ENCODE data around the gene UBE2V1. TPM values are rescaled to one million over a fixed set of nuclear protein-coding genes. Genes with fewer than 3 reads are reported as not detected.
A peak's percentile ranks its signal among the peaks of the same experiment; 100 is the strongest.
"Not testable (repeated sequence)": the region's sequence is repeated elsewhere in the genome, so short reads cannot be mapped to it uniquely, and the experiment has no call there.

UBE2V1 gene
- total RNA-seq, 1 experiment from 2014 or later: 203 TPM

DNA sequence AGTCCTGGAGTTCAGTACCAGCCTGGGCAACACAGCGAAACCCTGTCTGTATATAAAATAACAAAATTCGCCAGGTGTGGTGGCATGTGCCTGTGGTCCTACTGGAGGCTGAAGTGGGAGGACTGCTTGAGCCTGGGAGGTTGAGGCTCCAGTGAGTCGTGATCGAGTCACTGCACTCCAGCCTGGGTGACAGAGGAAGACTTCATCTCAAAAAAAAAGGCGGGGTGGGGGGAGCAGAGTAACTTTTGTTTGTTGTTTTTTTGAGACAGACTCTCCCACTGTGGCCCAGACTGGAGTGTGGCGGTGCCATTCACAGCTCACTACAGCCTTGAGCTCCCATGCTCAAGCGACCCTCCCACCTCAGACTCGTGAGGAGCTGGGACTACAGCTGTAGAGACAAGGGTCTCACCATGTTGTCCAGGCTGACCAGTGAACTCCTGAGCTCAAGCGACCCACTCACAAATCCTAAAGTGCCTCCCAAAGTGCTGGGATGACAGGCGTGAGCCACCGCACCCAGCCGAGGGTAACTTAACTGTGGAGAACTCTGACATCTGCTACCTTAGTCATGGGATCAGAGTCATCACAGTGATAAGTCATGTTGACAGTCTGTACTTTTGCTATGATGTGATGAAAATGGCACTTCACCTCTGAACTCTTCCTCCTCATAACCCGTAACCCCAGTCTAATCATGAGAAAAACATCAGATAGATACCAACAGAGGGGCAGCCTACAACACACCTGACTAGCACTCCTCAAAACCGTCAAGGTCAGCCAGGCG is 24.1 kb upstream of the UBE2V1 start:
- Histone ChIP-seq H3K9me3 (ENCODE audit: low read depth, low read length, poor library complexity, severe bottlenecking) (no peaks in the 10 kb centered on the region), H3K27me3 (replicated peaks; ENCODE audit: insufficient read depth, low read depth, low read length, poor library complexity) (no peaks in the 10 kb centered on the region), H3K27ac (ENCODE audit: low read depth, low read length, poor library complexity, severe bottlenecking) (no peak overlapping the region), H3K36me3 (ENCODE audit: insufficient read depth, low read length, poor library complexity, severe bottlenecking) (peaks cover 16% of the 10 kb centered on the region), H3K4me1 (ENCODE audit: insufficient read depth, low read length, poor library complexity, severe bottlenecking) (no peaks in the 10 kb centered on the region), H3K4me3 (ENCODE audit: low read depth, low read length, poor library complexity, severe bottlenecking) (no peak overlapping the region)
- TF ChIP-seq CTCF (conservative IDR thresholded peaks at IDR 0.05; ENCODE audit: low read depth, low read length): no peak
- TF ChIP-seq EZH2 (IDR thresholded peaks at IDR 0.05; ENCODE audit: borderline replicate concordance, low read depth, low read length, poor library complexity, severe bottlenecking): no peak
- ChIA-PET POLR2A (ENCODE audit: low non-redundant PET) (no interaction called here), CTCF (no interaction called here)
- DNase-seq (ENCODE audit: low spot score): no peak
- intact Hi-C loops (cut with micrococcal nuclease; ENCODE audit: unreplicated experiment): no loop called here
- no TSS peak for BruUV-seq (replicated peaks)

DNA sequence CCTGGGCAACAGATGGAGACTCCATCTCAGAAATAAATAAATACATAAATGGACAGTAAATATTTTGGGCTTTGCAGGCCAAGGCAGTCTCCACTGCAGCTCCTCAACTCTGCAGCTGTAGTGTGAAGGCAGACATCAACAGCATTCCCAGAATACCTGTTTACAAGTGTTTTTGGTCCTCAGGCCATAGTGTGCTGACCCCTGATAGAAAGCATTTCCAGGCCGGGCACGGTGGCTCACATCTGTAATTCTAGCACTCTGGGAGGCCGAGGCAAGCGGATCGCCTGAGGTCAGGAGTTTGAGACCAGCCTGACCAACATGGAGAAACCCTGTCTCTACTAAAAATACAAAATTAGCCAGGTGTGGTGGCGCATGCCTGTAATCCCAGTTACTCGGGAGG is 22.2 kb upstream of the UBE2V1 start:
- DNase-seq (ENCODE audit: low spot score); H3K27me3 ChIP-seq (replicated peaks; ENCODE audit: insufficient read depth, low read depth, low read length, poor library complexity); H3K4me1 ChIP-seq (ENCODE audit: insufficient read depth, low read length, poor library complexity, severe bottlenecking); BruUV-seq (replicated peaks); POLR2A ChIA-PET (ENCODE audit: low non-redundant PET); H3K36me3 ChIP-seq (ENCODE audit: insufficient read depth, low read length, poor library complexity, severe bottlenecking); H3K9me3 ChIP-seq (ENCODE audit: low read depth, low read length, poor library complexity, severe bottlenecking); intact Hi-C loops (cut with micrococcal nuclease; ENCODE audit: unreplicated experiment); H3K27ac ChIP-seq (ENCODE audit: low read depth, low read length, poor library complexity, severe bottlenecking); H3K4me3 ChIP-seq (ENCODE audit: low read depth, low read length, poor library complexity, severe bottlenecking): not testable (repeated sequence)
- CTCF ChIA-PET: interaction anchor here (0.6 kb wide), 1 partner anchor 64 kb away, joined by 6 read pairs; no protein-coding TSS in a partner anchor

GRCh38 chr20:50133474-50134217 is 20.7 kb upstream of the UBE2V1 start:
- POLR2A ChIA-PET (ENCODE audit: low non-redundant PET): no interaction called here
- H3K27me3 ChIP-seq (replicated peaks; ENCODE audit: insufficient read depth, low read depth, low read length, poor library complexity): no peaks in the 10 kb centered on the region
- no peak overlapping the region for H3K27ac ChIP-seq (ENCODE audit: low read depth, low read length, poor library complexity, severe bottlenecking)
- H3K36me3 ChIP-seq (ENCODE audit: insufficient read depth, low read length, poor library complexity, severe bottlenecking): peaks cover 23% of the 10 kb centered on the region
- H3K4me3 ChIP-seq (ENCODE audit: low read depth, low read length, poor library complexity, severe bottlenecking): no peak overlapping the region
- CTCF ChIA-PET: interaction anchor here (0.6 to 0.9 kb wide), 3 partner anchors 13 to 27 kb away, joined by 4 to 5 read pairs (median 4); no protein-coding TSS in a partner anchor
- H3K4me1 ChIP-seq (ENCODE audit: insufficient read depth, low read length, poor library complexity, severe bottlenecking): no peaks in the 10 kb centered on the region
- intact Hi-C loops (cut with micrococcal nuclease; ENCODE audit: unreplicated experiment): no loop called here
- no peaks in the 10 kb centered on the region for H3K9me3 ChIP-seq (ENCODE audit: low read depth, low read length, poor library complexity, severe bottlenecking)
- DNase-seq (ENCODE audit: low spot score): no peak
- no TSS peak for BruUV-seq (replicated peaks)
- TF ChIP-seq CTCF (conservative IDR thresholded peaks at IDR 0.05; ENCODE audit: low read depth, low read length) (peak; percentile 16; the same call in 1 of the 2 replicates), EZH2 (IDR thresholded peaks at IDR 0.05; ENCODE audit: borderline replicate concordance, low read depth, low read length, poor library complexity, severe bottlenecking) (no peak)
